ENCODE data around the gene OR51D1.

OR51D1 gene

DNA sequence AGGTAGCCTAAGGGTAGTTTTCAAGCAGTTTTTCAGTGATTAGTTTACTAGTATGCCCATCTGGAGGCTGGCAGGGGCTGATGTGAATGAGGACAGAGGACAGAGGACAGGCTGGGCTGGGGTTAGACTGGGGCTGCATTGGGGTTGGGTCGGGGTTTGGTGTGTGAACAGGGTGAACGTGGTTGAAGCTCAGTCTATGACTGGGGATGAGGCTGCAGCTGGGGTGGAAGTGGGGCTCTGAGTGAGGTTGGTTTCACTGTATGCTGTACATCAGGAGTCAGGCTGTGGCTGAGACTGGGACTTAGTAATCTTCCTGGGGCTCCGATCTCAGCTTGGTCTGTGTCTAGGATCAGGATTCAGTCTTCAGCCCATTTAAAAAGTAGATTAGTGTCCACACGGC, 7.0 kb downstream of the OR51D1 start:
- no peak for DNase-seq (ENCODE audit: low read depth in 1 of 2, low spot score in 1 of 2)

DNA sequence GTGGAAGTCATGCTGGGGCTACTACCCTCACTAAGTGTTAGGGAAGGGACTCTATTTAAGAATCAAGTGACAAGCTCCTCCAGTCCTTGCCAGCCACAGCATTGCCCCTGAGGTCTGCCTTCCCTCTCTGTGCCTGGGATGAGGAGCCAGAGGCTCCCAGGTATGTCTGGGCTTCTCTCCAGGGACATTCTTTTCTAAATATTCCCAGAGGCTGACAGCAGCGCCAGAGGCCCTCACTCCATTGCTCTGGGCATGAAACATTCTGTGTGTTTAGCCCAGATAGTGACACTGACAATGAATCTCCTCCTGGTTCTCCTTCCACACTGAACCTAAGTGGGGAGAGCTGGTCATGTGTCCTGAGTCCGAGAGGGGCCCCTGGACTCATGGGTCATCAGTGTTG, 8.7 kb downstream of the OR51D1 start:
- DNase-seq (ENCODE audit: low read depth in 1 of 2, low spot score in 1 of 2): no peak

DNA sequence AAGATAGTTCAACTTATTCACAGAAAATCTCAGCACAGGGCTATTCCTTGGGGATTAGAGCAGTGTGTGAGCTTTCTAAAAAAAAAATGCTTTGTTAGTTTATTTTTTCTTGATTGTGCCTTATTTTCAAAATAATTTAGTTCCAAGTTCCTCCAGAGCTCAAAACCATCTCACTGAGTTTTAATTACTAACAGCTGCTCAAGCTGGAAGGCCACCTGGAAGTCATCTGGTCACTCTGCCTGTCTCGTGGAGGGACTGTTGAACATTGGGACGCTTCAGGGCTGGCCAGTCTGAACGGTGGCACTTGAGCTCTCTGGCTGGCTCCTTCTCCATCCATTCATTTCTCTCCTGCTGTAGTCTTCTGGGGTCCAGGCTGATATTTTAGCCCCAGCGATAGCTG, 10.5 kb downstream of the OR51D1 start:
- no peak for DNase-seq (ENCODE audit: low read depth in 1 of 2, low spot score in 1 of 2)

DNA sequence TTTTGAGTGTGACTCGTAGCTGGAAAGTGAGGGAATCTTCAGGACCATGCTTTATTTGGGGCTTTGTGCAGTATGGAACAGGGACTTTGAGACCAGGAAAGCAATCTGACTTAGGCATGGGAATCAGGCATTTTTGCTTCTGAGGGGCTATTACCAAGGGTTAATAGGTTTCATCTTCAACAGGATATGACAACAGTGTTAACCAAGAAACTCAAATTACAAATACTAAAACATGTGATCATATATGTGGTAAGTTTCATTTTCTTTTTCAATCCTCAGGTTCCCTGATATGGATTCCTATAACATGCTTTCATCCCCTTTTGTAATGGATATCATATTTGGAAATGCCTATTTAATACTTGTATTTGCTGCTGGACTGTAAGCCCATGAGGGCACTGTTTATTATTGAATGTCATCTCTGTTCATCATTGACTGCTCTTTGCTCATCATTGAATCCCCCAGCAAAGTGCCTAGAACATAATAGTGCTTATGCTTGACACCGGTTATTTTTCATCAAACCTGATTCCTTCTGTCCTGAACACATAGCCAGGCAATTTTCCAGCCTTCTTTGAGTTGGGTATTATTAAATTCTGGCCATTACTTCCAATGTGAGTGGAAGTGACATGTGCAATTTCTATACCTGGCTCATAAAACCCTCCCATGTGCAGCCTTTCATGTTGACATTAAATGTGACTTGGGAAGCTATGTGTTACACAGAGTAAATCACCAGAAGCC, 17.5 kb downstream of the OR51D1 start:
- no peak for DNase-seq (ENCODE audit: low read depth in 1 of 2, low spot score in 1 of 2)

DNA sequence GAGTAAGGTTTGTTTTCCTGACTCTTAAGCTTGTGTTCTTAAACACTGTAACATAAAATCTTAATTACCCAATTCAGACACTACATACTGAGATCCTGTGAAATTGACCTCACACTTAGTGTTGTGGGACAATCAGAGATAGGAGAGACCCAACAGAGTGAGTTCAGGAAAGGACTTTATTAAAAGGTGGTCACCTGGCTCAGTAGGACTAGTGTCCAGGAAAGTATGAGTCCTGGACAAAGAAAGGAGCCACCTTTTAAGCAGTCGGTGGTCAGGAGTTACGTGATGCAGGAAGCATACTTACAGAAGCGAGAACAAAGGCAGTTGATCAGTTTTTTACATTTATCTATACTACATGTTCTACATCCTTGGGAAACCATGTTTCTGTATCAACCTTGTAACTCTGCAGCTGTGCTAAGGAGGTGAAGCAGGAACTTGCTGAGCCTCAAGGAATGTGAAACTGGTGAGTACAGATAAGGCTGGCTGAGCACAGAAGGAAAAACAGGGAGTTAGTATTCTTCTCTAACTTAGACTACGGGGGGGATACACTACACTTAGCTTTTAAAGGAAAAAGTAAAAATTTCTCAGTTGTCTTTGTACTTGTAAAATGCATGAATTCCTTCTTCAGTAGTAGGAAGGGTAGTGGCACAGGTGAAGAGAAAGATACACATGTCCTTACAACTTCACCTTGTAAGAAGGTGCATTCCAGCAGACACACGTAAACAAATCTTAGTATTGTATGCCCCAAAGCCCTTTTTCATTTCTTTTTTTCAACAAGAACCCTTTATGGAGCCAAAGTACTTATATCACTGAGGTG, 21.6 kb downstream of the OR51D1 start:
- no peak for DNase-seq (ENCODE audit: low read depth in 1 of 2, low spot score in 1 of 2)

DNA sequence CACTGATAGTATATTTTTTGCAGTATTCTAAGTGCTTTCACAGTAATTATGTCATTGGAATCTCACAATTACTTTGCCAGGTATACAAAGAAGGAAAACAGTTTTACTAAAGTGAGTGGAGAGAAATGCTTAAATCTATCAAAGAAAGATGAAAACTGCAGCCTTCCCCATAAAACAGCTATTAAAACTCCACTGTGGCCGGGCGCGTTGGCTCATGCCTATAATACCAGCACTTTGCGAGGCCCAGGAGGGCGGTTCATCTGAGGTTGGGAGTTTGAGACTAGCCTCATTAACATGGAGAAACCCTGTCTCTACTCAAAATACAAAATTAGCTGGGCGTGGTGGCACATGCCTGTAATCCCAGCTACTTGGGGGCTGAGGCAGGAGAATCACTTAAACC, 25.6 kb downstream of the OR51D1 start:
- DNase-seq (ENCODE audit: low read depth in 1 of 2, low spot score in 1 of 2): no peak

DNA sequence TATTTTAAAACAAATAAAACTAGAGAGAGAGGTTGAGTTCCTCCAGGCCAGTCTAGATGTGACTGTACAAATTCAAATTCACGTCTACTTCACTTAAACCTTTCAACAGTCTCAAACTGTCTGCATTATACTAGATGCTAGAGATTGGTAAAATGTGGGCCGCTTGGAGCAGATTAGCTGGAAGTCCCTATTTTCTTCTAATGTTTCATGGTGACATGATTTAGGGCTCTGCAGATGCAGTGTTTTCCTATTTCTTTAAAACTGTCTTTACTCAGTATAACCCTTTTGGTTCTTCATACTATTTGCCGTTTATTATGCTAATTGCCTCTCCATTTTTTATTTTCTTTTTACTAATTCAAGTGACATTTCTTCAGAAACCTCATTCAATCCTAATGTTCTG, 26.9 kb downstream of the OR51D1 start:
- DNase-seq (ENCODE audit: low read depth in 1 of 2, low spot score in 1 of 2): no peak

DNA sequence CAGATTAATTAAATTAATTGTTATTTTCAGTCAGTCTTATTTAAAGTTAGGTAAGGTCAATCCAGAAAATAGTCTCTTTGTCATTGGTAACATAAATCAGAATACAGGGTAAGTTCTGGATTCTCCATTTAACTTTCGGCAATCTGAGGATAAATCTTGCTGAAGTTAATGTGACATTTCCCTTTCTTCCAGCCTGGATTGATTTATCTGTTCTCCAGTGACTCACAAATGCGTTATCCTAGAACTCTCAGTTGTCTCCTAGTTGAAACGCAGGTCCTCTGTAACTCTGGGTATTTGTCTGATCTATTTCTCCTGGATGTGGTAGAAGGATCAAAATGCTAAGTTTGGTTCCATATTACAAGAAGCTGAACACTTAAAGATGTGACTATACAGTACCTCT, 27.5 kb downstream of the OR51D1 start:
- no peak for DNase-seq (ENCODE audit: low read depth in 1 of 2, low spot score in 1 of 2)

DNA sequence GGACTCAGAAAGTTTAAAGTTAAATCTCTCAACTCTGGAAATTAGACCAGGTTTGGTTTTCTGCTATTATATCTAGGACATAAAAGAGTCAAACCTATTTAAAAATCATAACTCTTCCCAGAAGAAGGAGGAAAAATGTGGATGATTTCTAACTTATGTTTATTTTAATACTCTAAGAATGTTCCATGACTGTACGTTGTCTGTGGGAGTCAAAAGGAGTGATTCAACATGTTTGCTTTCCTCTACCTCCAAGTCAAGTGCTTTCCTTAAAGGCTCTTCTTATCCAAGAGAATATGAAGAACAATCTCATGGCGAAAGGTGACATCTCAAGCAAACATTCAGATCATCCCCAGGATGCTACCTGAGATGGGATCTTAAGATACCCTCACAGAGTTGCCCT, 28.1 kb downstream of the OR51D1 start:
- no peak for DNase-seq (ENCODE audit: low read depth in 1 of 2, low spot score in 1 of 2)

DNA sequence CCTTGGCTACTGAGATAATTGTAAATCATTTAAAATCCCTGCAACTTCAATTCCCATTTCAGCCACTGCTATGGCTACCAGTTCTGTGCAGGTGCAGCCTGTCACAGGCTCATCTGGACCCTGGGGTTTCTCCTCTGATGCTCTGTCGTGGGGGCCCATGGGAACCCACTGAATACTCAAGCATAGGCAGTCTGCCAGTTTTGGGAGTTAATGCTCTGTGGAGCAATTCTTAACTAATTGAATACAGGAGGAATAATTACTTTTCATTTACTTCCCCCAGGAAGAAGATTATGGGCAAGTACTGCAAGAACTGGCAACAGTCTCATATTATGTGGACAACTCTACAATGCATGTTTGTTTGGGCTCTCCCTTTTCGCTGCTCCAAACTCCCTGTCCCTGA, 34.5 kb downstream of the OR51D1 start:
- no peak for DNase-seq (ENCODE audit: low read depth in 1 of 2, low spot score in 1 of 2)

DNA sequence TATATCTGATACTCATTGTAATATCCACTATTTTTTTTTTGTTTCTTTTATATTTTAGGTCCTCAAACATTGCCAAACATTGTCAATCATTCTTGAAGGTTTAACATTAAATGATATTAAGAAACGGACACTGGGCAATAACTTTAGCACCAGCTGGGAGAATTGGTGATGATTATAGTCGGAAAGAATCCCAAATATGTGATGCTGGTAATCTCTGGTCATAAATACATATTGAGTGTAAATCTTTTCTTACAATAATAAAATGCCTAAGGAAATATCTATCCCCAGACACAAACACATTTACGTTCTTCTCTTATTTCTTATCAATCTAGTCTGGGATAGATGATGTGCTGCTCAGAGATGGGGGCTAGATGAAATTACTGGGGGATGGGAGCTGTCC, 35.2 kb downstream of the OR51D1 start:
- DNase-seq (ENCODE audit: low read depth in 1 of 2, low spot score in 1 of 2): no peak

DNA sequence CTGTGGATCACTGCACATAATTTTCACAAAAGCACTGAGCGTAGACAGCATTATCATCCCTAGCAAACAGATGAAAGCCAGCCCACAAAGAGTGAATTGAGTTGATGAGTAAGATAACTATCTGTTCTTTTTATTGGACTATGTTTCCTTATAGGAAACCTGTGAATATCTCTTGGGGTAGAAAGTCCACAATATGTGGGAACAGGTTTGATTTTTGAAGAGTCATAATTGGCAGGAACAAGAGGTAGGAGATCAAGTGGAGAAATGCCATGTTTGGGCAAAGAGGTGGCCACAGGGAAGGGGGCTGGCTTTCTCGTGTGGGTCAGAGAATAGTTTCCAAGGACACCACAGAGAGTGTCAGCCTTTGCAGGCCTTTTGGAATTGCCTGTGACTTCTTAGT, 36.5 kb downstream of the OR51D1 start:
- DNase-seq (ENCODE audit: low read depth in 1 of 2, low spot score in 1 of 2): no peak

DNA sequence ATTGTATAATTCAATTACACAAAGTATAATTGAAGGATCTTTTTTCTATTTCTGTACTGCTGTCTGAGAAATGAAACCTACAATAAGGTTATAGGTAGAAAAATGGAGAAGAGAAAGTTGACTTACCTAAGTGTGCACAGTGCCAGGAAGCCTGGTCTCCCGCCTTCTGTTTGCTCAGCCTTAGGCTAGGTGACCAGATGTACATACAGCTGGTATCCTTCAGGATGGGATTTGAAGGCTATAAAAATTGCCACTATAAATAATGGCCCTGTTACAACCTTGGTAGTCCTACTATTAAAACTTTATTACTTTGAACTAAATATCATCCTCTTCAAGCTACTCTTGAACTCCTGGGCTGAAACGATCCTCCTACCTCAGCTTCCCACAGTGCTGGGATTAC, 40.7 kb downstream of the OR51D1 start:
- DNase-seq (ENCODE audit: low read depth in 1 of 2, low spot score in 1 of 2): no peak

DNA sequence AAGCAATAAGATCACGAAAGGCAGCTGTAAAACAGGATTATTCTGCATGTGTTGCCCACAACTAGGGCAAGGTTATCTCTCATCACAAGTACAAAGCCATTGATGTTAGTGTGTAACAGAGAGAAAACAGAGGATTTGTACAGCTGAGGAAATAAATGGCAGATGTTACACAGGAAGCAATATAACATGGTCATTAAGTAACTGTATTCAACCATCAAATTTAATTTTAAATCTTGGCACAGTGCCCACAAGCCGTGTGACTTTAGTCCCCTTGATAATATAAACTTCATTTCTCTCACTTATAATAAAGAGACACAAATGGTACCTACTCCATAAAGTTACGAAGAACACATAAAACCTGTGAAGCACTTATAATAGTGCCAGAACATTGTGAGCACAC, 43.1 kb downstream of the OR51D1 start:
- no peak for DNase-seq (ENCODE audit: low read depth in 1 of 2, low spot score in 1 of 2)

DNA sequence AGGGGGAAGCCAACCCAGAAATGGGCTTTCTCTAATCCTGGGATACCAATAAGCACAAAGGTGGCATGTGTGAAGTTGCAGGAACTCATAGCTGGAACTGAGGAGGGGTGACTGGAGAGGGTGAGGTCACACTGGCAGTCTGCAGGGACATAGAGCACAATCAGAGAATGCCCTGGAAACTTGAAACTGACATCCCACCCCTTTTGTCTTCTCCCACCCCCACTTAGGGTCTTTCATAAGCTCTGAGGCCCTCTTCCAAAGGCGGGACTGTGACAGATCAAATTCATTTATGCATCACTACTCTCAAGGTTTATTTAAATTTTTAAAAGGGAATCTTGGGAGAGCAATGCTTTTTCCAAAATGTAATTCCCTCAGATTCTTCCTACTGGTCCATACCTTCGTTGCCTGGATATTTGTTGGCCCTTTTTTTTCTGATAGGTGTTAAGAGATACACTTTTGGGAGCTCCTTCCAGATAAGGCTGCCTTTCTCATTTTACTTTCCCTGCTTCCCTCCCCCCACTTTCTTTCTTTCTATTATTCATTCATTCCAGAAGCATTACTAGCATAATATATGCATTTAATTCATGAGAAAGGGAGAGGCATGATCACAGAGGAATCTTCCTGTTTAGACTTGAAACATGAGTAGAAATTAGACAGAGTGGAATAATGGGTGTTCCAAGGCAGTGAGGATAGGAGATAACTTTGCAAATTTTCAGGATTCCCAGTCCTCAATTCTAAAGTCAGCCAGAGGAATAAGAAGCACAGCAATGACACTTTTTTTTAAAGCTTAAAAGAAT, 45.5 kb downstream of the OR51D1 start:
- no peak for DNase-seq (ENCODE audit: low read depth in 1 of 2, low spot score in 1 of 2)

DNA sequence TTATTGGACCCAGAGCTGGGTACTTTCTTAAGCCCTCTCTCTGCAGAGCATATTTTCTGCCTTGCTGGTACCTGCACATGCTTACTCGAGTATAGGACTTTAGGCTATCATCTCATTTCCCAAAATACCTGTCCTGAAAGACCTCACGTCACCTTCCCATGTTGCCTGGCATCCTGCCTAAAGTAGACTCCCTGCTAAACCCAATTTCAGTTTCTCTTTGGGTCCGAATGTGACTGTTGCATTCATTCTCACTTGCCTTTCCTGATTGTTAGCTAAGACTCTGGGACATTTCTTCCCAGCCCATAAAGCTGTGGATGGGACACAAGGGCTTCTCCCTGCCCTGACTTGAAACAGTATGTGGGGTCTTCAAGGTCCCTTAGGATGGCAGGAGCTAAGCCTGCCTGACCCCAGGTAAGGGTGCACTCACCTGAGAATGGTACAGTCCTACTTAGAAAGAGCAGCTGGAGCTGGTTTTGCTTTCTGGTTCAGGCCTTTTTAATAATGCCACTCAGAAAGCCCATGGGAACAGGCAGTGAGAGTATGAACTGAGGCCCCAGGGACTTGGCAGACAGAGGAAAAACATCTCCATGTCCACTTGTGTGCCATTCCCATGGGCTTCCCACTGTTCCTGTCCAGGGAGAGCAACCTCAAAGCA, 47.5 kb downstream of the OR51D1 start:
- DNase-seq (ENCODE audit: low read depth in 1 of 2, low spot score in 1 of 2): no peak

Measured in activated CD4-positive, alpha-beta T cell treated with anti-CD3 and anti-CD28 coated beads, Interleukin-2, amount 50 U/mL, for 24 hours (primary cell).